ENCODE results near the gene XYLB.

The XYLB gene

GRCh38 chr3:38460377-38461270 is 114.0 kb downstream of the XYLB start:
- H3K4me1 ChIP-seq (ENCODE audit: insufficient read depth, low read length): peaks cover 6% of the 10 kb centered on the region
- H2AFZ ChIP-seq (ENCODE audit: low read depth, low read length): no peak overlapping the region
- H3K27me3 ChIP-seq (ENCODE audit: insufficient read depth, low read length): no peaks in the 10 kb centered on the region
- no peaks in the 10 kb centered on the region for H3K36me3 ChIP-seq (ENCODE audit: insufficient read depth, low read length)
- H3K4me3 ChIP-seq (ENCODE audit: low read length): no peak overlapping the region
- H3K9me3 ChIP-seq (ENCODE audit: low read length): peaks cover 12% of the 10 kb centered on the region

Measured in neuron (in vitro differentiated cells).